Panc1 (cell line): ENCODE results near the gene ZNF503. TPM values are rescaled to one million over a fixed set of nuclear protein-coding genes. Genes with fewer than 3 reads are reported as not detected.

Experiments used
- ATAC-seq: fragments of 200-7000 bp; cut with Tn5 transposase; 2 replicates; pipeline ENCODE4 v1.9.1; 2020; ENCODE audit warnings: mild to moderate bottlenecking, moderate library complexity
- BruUV-seq: library from RNA; stranded (reverse); fragments of 400-500 nt; replicated peaks from 2 replicates; lab custom pipeline; 2021; lab: Mats Ljungman, UMichigan
- CTCF ChIA-PET: fragments of 300-600 bp; sonication (Branson Sonifier 250); formaldehyde crosslinking; loops from one replicate; lab custom pipeline; 2022; ENCODE audit warnings: antibody characterized with exemption; lab: Charles Lee
- POLR2A ChIA-PET: fragments of 300-600 bp; sonication (Branson Sonifier 250); formaldehyde crosslinking; loops from one replicate; lab custom pipeline; 2022; ENCODE audit warnings: antibody characterized with exemption; lab: Charles Lee
- DNase-seq: peaks from one replicate; pipeline ENCODE4 v3.0.0-alpha.2; 2010; ENCODE audit warnings: low read depth, low spot score
- H3K27ac ChIP-seq: 2 replicates; pipeline ENCODE4 v1.5.1; 2011; ENCODE audit warnings: mild to moderate bottlenecking, low read length, inconsistent platforms
- H3K27me3 ChIP-seq: fragments of 200-500 bp; sonication (Bioruptor generic); 2 replicates; pipeline ENCODE4 v1.6.0; 2014; ENCODE audit warnings: low read length, inconsistent platforms; ENCODE audit not compliant: control insufficient read depth, insufficient read depth
- H3K36me3 ChIP-seq: fragments of 200-500 bp; sonication (Bioruptor generic); 2 replicates; pipeline ENCODE4 v1.5.1; 2014; ENCODE audit warnings: inconsistent platforms, mild to moderate bottlenecking, low read length, moderate library complexity; ENCODE audit not compliant: control insufficient read depth, insufficient read depth
- H3K4me1 ChIP-seq: 2 replicates; pipeline ENCODE4 v1.5.1; 2011; ENCODE audit warnings: inconsistent platforms, mild to moderate bottlenecking, low read length, moderate library complexity; ENCODE audit not compliant: control insufficient read depth, insufficient read depth
- H3K4me3 ChIP-seq, 2 experiments: 2 replicates each; pipeline ENCODE4 v1.5.1; 2011 to 2012; ENCODE audit warnings: low read depth in 2 of 2, low read length in 2 of 2, mild to moderate bottlenecking in 2 of 2, inconsistent platforms in 1 of 2, moderate library complexity in 1 of 2
- H3K9me3 ChIP-seq: fragments of 200-500 bp; sonication (Bioruptor generic); 2 replicates; pipeline ENCODE4 v1.5.1; 2014; ENCODE audit warnings: low read depth, mild to moderate bottlenecking, inconsistent platforms, low read length, moderate library complexity; ENCODE audit not compliant: control insufficient read depth, insufficient read depth
- POLR2AphosphoS5 ChIP-seq: IDR thresholded peaks from 2 replicates; pipeline ENCODE4 v1.6.1; 2012; ENCODE audit warnings: mild to moderate bottlenecking, low read depth, low read length, moderate library complexity
- SIN3A ChIP-seq: IDR thresholded peaks from 2 replicates; pipeline ENCODE4 v1.6.1; 2012; ENCODE audit warnings: low read depth, mild to moderate bottlenecking, low read length, moderate library complexity, borderline replicate concordance; ENCODE audit not compliant: insufficient read depth
- TCF7L2 ChIP-seq: IDR thresholded peaks from 2 replicates; pipeline ENCODE4 v1.6.1; 2011; ENCODE audit warnings: mild to moderate bottlenecking, low read depth, low read length, inconsistent platforms
- in situ Hi-C: cut with HindIII; loops from 2 replicates; pipeline ENCODE4 v1.10.0; 2016; ENCODE audit warnings: low sequenced_read_pairs, low pct_unique_long_range_greater_than_20kb
- intact Hi-C: fragments of 100-400 bp; cut with micrococcal nuclease; formaldehyde crosslinking; loops from one replicate; pipeline ENCODE4 v1.10.0; 2022; ENCODE audit not compliant: unreplicated experiment
- total RNA-seq: library from RNA; stranded (reverse); gene quantifications from one replicate; pipeline ENCODE4 v1.2.1, GENCODE V29; 2021; ENCODE audit not compliant: unreplicated experiment
- TF ChIP-seq, protein P1 (sequence below): fragments of 450-650 bp; IDR thresholded peaks from 2 replicates; pipeline ENCODE4 v1.5.1; 2017; ENCODE audit warnings: mild to moderate bottlenecking
- TF ChIP-seq, protein P2 (sequence below), 2 experiments: IDR thresholded peaks; 2 replicates each; pipeline ENCODE4 v1.6.1; 2011 to 2012; ENCODE audit warnings: low read depth in 2 of 2, control low read depth in 1 of 2, low read length in 1 of 2, mild to moderate bottlenecking in 1 of 2, moderate library complexity in 1 of 2; ENCODE audit not compliant: insufficient read depth in 1 of 2

Gene ZNF503
- total RNA-seq, 1 experiment from 2014 or later: 10.4 TPM

DNA sequence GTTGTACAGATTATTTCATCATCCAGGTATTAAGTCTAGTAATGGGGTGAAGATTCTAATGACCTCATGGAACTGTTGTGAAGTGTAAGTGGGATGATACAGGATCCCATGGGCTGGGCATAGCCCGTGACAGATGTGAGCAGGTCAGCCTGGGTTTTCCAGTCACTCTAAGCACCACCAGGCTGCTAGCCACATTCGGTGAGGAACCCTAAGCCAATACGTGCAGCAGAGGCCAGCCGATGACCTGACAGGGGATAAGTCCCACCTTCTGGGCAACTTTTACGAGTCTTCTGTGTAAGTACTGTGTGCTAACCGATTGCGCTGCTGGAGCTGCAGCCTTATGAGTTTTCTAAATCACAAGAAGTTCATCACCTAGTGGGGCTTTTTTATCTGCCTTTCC is 7.3 kb downstream of the ZNF503 start:
- Histone ChIP-seq H3K9me3 (no peaks in the 10 kb centered on the region), H3K27ac (no peak overlapping the region), H3K4me1 (no peaks in the 10 kb centered on the region), H3K27me3 (peaks cover 21% of the 10 kb centered on the region), H3K36me3 (no peaks in the 10 kb centered on the region; the same call in 1 of the 2 replicates), H3K4me3 (no peak overlapping the region)
- in situ Hi-C loops: no loop called here
- DNase-seq (no peak), ATAC-seq (no peak)
- intact Hi-C loops: no loop called here
- ChIA-PET POLR2A (no interaction called here), CTCF (no interaction called here)
- BruUV-seq: no TSS peak
- TF ChIP-seq POLR2AphosphoS5 (no peak), SIN3A (no peak), TCF7L2 (no peak)
- TF ChIP-seq, protein P1, sequence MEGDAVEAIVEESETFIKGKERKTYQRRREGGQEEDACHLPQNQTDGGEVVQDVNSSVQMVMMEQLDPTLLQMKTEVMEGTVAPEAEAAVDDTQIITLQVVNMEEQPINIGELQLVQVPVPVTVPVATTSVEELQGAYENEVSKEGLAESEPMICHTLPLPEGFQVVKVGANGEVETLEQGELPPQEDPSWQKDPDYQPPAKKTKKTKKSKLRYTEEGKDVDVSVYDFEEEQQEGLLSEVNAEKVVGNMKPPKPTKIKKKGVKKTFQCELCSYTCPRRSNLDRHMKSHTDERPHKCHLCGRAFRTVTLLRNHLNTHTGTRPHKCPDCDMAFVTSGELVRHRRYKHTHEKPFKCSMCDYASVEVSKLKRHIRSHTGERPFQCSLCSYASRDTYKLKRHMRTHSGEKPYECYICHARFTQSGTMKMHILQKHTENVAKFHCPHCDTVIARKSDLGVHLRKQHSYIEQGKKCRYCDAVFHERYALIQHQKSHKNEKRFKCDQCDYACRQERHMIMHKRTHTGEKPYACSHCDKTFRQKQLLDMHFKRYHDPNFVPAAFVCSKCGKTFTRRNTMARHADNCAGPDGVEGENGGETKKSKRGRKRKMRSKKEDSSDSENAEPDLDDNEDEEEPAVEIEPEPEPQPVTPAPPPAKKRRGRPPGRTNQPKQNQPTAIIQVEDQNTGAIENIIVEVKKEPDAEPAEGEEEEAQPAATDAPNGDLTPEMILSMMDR: no peak
- TF ChIP-seq, protein P2, sequence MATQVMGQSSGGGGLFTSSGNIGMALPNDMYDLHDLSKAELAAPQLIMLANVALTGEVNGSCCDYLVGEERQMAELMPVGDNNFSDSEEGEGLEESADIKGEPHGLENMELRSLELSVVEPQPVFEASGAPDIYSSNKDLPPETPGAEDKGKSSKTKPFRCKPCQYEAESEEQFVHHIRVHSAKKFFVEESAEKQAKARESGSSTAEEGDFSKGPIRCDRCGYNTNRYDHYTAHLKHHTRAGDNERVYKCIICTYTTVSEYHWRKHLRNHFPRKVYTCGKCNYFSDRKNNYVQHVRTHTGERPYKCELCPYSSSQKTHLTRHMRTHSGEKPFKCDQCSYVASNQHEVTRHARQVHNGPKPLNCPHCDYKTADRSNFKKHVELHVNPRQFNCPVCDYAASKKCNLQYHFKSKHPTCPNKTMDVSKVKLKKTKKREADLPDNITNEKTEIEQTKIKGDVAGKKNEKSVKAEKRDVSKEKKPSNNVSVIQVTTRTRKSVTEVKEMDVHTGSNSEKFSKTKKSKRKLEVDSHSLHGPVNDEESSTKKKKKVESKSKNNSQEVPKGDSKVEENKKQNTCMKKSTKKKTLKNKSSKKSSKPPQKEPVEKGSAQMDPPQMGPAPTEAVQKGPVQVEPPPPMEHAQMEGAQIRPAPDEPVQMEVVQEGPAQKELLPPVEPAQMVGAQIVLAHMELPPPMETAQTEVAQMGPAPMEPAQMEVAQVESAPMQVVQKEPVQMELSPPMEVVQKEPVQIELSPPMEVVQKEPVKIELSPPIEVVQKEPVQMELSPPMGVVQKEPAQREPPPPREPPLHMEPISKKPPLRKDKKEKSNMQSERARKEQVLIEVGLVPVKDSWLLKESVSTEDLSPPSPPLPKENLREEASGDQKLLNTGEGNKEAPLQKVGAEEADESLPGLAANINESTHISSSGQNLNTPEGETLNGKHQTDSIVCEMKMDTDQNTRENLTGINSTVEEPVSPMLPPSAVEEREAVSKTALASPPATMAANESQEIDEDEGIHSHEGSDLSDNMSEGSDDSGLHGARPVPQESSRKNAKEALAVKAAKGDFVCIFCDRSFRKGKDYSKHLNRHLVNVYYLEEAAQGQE (IDR thresholded peaks at IDR 0.05; ENCODE audit: insufficient read depth in 1 of 2, low read depth in 2 of 2, low read length in 1 of 2): no peak

DNA sequence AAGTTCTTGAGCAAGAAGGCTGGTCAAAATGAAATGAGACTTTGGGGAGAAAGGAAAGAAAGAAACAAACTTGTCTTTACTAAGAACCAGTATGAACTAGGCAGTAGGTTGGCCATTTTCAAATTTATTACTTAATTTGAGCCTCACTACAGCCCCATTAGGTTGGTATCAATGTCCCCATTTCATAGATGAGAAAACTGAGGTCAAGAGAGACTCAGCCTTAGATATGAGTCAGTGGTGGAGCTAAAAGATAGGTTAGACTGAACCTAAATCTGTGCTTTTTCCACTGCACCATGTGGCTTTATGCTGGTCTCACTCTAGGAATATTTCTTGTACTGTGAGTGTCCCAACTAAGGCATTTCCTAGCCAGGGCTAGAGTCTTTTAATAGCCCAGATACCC is 8.8 kb downstream of the ZNF503 start:
- ChIA-PET CTCF (no interaction called here), POLR2A (no interaction called here)
- intact Hi-C loops: no loop called here
- Histone ChIP-seq H3K4me1 (no peaks in the 10 kb centered on the region), H3K36me3 (no peaks in the 10 kb centered on the region; the same call in 1 of the 2 replicates), H3K9me3 (no peaks in the 10 kb centered on the region), H3K27ac (no peak overlapping the region), H3K4me3 (no peak overlapping the region), H3K27me3 (peaks cover 12% of the 10 kb centered on the region)
- ATAC-seq (no peak), DNase-seq (no peak)
- BruUV-seq: no TSS peak
- in situ Hi-C loops: no loop called here
- TF ChIP-seq POLR2AphosphoS5: no peak
- TF ChIP-seq SIN3A: no peak
- TF ChIP-seq, protein P2 (IDR thresholded peaks at IDR 0.05; ENCODE audit: insufficient read depth in 1 of 2, low read depth in 2 of 2, low read length in 1 of 2): no peak
- TF ChIP-seq, protein P1: no peak
- no peak for TF ChIP-seq TCF7L2
